CD4-positive, alpha-beta T cell (primary cell): ENCODE measurements around the gene CGNL1. TPM values are rescaled to one million over a fixed set of nuclear protein-coding genes. Genes with fewer than 3 reads are reported as not detected.

Experiments used
- ATAC-seq: fragments of 200-7000 bp; cut with Tn5 transposase; one replicate; pipeline ENCODE4 v1.10.0; 2022; ENCODE audit warnings: mild to moderate bottlenecking; ENCODE audit not compliant: poor library complexity
- CTCF ChIA-PET: fragments of 350-600 bp; sonication (Branson Sonifier 250); formaldehyde crosslinking; loops from one replicate; lab custom pipeline; 2021; ENCODE audit warnings: antibody characterized with exemption, inconsistent platforms; lab: Charles Lee
- POLR2A ChIA-PET: fragments of 350-600 bp; sonication (Branson Sonifier 250); formaldehyde crosslinking; loops from one replicate; lab custom pipeline; 2021; ENCODE audit warnings: antibody characterized with exemption, inconsistent platforms; lab: Charles Lee
- DNase-seq, 14 experiments: peaks; one replicate each; pipeline ENCODE4 v3.0.0-alpha.2; 2013 to 2020; ENCODE audit warnings: mixed read lengths in 2 of 14
- H3K27ac ChIP-seq, 2 donors: one replicate each; pipeline versions ENCODE4 v1.5.1 to v1.7.0; 2013; ENCODE audit warnings: low read length in 2 of 2, low read depth in 1 of 2, mild to moderate bottlenecking in 1 of 2
- H3K27me3 ChIP-seq, 2 experiments: 1 replicate in 1 of 2; 2 replicates in 1 of 2; pipeline versions ENCODE4 v1.6.1 to v1.7.0; 2013; ENCODE audit warnings: low read length in 2 of 2, control low read depth in 1 of 2, mild to moderate bottlenecking in 1 of 2, moderate library complexity in 1 of 2; ENCODE audit not compliant: insufficient read depth in 2 of 2, control insufficient read depth in 1 of 2
- H3K36me3 ChIP-seq: one replicate; pipeline ENCODE4 v1.6.1; 2013; ENCODE audit warnings: low read length, control low read depth; ENCODE audit not compliant: insufficient read depth
- H3K4me1 ChIP-seq: one replicate; pipeline ENCODE4 v1.6.1; 2013; ENCODE audit warnings: low read length, control low read depth; ENCODE audit not compliant: insufficient read depth
- H3K4me3 ChIP-seq: one replicate; pipeline ENCODE4 v1.5.1; 2013; ENCODE audit warnings: mild to moderate bottlenecking, low read length, moderate library complexity
- H3K9me3 ChIP-seq, 2 experiments: 1 replicate in 1 of 2; 2 replicates in 1 of 2; pipeline versions ENCODE4 v1.6.1 to v1.7.0; 2013; ENCODE audit warnings: low read length in 2 of 2, mild to moderate bottlenecking in 2 of 2, control low read depth in 1 of 2, moderate library complexity in 1 of 2; ENCODE audit not compliant: control insufficient read depth in 1 of 2, insufficient read depth in 1 of 2
- H3K27ac Mint-ChIP-seq: one replicate; pipeline ENCODE4 v1.8.0; 2020; ENCODE audit warnings: mixed read lengths
- H3K27me3 Mint-ChIP-seq: one replicate; pipeline ENCODE4 v1.8.0; 2021; ENCODE audit warnings: mixed read lengths
- H3K36me3 Mint-ChIP-seq: one replicate; pipeline ENCODE4 v1.8.0; 2021; ENCODE audit warnings: low read depth, mixed read lengths
- H3K4me1 Mint-ChIP-seq: one replicate; pipeline ENCODE4 v1.8.0; 2021; ENCODE audit warnings: low read depth, mixed read lengths
- H3K4me3 Mint-ChIP-seq: one replicate; pipeline ENCODE4 v1.8.0; 2020; ENCODE audit warnings: mild to moderate bottlenecking, mixed read lengths
- H3K9me3 Mint-ChIP-seq: one replicate; pipeline ENCODE4 v1.8.0; 2020; ENCODE audit warnings: mixed read lengths
- intact Hi-C, 2 experiments: fragments of 100-400 bp; cut with DNase I in 1 of 2; cut with micrococcal nuclease in 1 of 2; formaldehyde crosslinking; loops; one replicate each; pipeline versions ENCODE4 v1.15.1 to v1.9.0; 2023 to 2025; cut with DNase I, micrococcal nuclease
- total RNA-seq, 174 experiments: library from RNA in 2 of 174; stranded (reverse) in 2 of 174; gene quantifications; one replicate each; pipeline ENCODE4 v1.2.3 and lab custom pipeline; 2021 to 2026
- TF ChIP-seq, protein P1 (sequence below): fragments of 200-600 bp; IDR thresholded peaks from one replicate; pipeline ENCODE4 v1.8.0; 2022; ENCODE audit warnings: antibody characterized with exemption, mild to moderate bottlenecking

Gene CGNL1
- total RNA-seq, 2 experiments from 2014 or later, result not detected

DNA sequence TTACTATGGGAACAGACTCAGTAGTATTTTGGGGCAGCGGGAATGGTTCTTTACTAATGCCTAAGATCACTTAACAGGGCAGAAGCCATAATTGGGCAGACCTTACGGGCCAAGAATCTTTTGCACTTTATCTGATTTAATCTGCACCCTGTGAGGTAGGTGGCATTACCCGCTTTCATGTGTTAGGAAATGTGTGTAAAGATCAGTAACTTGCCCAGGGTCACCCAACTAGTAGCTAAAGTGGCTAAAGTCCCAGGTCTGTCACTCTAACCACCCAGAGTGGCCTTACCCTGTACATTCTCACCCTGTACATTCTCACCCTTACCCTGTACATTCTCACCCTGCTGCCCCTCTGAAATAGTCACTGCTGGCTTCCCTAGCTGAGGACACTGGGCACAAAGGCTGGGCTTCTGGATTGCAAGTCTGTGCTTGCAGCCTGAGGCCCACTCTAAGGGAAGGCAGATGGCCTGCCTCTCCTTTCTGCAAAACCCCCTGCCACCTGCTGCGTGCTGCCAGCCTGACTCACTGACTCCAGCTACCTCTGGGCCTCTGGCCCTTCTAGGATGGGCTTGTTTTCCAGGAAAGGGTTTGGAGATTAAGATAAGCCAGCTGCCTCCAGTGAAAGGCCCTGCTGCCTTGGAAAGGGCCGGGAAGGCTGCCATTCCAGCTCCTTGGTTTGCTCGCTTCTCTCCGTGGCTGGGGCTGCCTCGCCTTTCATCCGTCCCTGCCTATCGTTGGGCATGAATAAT is 177.9 kb downstream of the CGNL1 start:
- Histone ChIP-seq H3K4me3 (no peak overlapping the region), H3K9me3 (no peaks in the 10 kb centered on the region), H3K36me3 (no peaks in the 10 kb centered on the region), H3K27me3 (peaks cover 0 to 2% of the 10 kb centered on the region in 2 experiments), H3K27ac (no peak overlapping the region), H3K4me1 (no peaks in the 10 kb centered on the region)
- CTCF ChIA-PET, result no interaction called here
- POLR2A ChIA-PET, result no interaction called here
- no peaks in the 10 kb centered on the region for H3K4me1 Mint-ChIP-seq
- TF ChIP-seq, protein P1, sequence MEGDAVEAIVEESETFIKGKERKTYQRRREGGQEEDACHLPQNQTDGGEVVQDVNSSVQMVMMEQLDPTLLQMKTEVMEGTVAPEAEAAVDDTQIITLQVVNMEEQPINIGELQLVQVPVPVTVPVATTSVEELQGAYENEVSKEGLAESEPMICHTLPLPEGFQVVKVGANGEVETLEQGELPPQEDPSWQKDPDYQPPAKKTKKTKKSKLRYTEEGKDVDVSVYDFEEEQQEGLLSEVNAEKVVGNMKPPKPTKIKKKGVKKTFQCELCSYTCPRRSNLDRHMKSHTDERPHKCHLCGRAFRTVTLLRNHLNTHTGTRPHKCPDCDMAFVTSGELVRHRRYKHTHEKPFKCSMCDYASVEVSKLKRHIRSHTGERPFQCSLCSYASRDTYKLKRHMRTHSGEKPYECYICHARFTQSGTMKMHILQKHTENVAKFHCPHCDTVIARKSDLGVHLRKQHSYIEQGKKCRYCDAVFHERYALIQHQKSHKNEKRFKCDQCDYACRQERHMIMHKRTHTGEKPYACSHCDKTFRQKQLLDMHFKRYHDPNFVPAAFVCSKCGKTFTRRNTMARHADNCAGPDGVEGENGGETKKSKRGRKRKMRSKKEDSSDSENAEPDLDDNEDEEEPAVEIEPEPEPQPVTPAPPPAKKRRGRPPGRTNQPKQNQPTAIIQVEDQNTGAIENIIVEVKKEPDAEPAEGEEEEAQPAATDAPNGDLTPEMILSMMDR, result no peak
- H3K4me3 Mint-ChIP-seq, result no peak overlapping the region
- DNase-seq (no peak), ATAC-seq (no peak)
- intact Hi-C loops, result no loop called here
- no peak overlapping the region for H3K27ac Mint-ChIP-seq
- H3K9me3 Mint-ChIP-seq, result no peaks in the 10 kb centered on the region
- no peaks in the 10 kb centered on the region for H3K36me3 Mint-ChIP-seq
- peaks cover 5% of the 10 kb centered on the region for H3K27me3 Mint-ChIP-seq

DNA sequence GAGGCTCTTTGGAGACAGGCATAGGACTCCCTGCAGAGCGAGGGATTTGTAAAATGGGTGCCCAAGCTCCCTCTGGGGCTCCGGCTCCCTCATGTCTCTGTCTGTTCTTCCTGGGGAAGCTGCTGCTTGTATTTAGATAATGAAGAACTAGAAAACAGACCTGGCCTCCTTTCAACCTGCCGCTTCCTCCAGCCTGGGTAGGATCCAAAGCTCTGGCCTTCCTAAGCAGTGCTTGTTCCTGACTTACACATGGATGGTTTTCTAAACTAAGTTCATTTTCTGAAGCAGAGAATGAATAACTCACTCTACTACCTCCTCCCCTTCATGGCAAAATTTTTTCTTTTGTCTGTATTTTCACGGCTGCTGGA is 178.5 kb downstream of the CGNL1 start:
- peaks cover 5% of the 10 kb centered on the region for H3K27me3 Mint-ChIP-seq
- peaks cover 0 to 2% of the 10 kb centered on the region in 2 experiments for H3K27me3 ChIP-seq
- ChIA-PET POLR2A (no interaction called here), CTCF (no interaction called here)
- H3K36me3 Mint-ChIP-seq, result no peaks in the 10 kb centered on the region
- no peaks in the 10 kb centered on the region for H3K36me3 ChIP-seq
- no peaks in the 10 kb centered on the region for H3K4me1 Mint-ChIP-seq
- DNase-seq (no peak), ATAC-seq (no peak)
- no peak overlapping the region for H3K4me3 ChIP-seq
- H3K4me1 ChIP-seq, result no peaks in the 10 kb centered on the region
- no peak overlapping the region for H3K27ac ChIP-seq
- H3K27ac Mint-ChIP-seq, result no peak overlapping the region
- intact Hi-C loops, result loop anchor here in 1 of 2 experiments (5.0 kb wide), 1 partner anchor 103 kb away; no protein-coding TSS in a partner anchor
- no peak overlapping the region for H3K4me3 Mint-ChIP-seq
- no peaks in the 10 kb centered on the region for H3K9me3 Mint-ChIP-seq
- H3K9me3 ChIP-seq, result no peaks in the 10 kb centered on the region
- TF ChIP-seq, protein P1, result no peak

DNA sequence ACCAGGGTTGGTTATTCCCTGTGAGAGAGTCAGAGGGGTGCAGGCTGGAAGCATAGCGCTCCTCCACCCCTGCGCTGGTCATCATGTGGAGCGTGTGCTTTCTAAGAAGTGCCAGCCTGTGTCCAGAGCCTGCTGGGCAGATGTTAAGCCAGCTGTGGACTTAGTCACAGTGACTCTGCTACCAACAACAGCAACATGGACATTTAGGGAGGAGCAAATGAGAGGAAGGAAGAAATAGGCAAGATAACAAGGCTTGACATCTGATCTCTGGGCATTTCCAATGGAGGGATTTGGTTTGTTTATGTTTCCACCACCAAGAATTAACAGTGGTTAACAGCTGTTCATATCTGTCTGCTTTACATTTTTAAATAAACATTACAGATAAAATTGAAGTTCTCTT is 179.0 kb downstream of the CGNL1 start:
- Histone ChIP-seq H3K4me1 (no peaks in the 10 kb centered on the region), H3K27me3 (peaks cover 0 to 2% of the 10 kb centered on the region in 2 experiments), H3K4me3 (no peak overlapping the region), H3K9me3 (no peaks in the 10 kb centered on the region), H3K36me3 (no peaks in the 10 kb centered on the region), H3K27ac (no peak overlapping the region)
- no peak for DNase-seq
- no peaks in the 10 kb centered on the region for H3K9me3 Mint-ChIP-seq
- no peak overlapping the region for H3K27ac Mint-ChIP-seq
- no peak overlapping the region for H3K4me3 Mint-ChIP-seq
- TF ChIP-seq, protein P1, result no peak
- H3K27me3 Mint-ChIP-seq, result peaks cover 5% of the 10 kb centered on the region
- ChIA-PET POLR2A (no interaction called here), CTCF (no interaction called here)
- no peaks in the 10 kb centered on the region for H3K4me1 Mint-ChIP-seq
- no peaks in the 10 kb centered on the region for H3K36me3 Mint-ChIP-seq
- no peak for ATAC-seq
- intact Hi-C loops, result loop anchor here in 1 of 2 experiments (5.0 kb wide), 1 partner anchor 102 kb away; no protein-coding TSS in a partner anchor
